ENCODE results near the gene AATF.

GRCh38 chr17:36994438-36994837 is 45.7 kb downstream of the AATF start:
- TF ChIP-seq EZH2phosphoT487 (IDR thresholded peaks at IDR 0.05; ENCODE audit: insufficient read depth, low read depth) (no peak), EZH2 (IDR thresholded peaks at IDR 0.05; ENCODE audit: insufficient read depth, poor library complexity, severe bottlenecking) (no peak)
